ENCODE measurements around the gene PRRC2B. TPM values are rescaled to one million over a fixed set of nuclear protein-coding genes. Genes with fewer than 3 reads are reported as not detected.

PRRC2B gene
- total RNA-seq, 1 experiment from 2014 or later, result 170 TPM

DNA sequence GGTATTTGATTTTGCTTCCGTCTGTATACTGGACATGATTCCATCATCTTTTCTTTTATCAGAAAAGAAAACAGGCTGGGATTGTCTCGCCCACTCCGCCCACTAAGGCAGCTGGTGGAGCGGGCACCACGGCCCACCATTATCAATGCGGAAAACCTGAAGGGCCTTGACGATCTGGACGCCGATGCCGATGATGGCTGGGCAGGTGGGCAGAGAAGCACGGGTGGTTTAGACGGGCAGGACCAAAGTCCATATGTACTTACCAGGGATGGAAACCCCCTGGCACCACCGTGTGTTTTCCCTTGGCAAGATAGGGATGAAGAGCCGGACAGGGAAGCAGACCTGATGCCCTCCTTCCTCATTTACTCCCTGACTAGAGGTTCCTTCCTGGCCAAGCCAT is 53.7 kb downstream of the PRRC2B start:
- ChIA-PET RAD21 (ENCODE audit: low non-redundant PET in 1 of 2, low total read pairs in 2 of 2, uncharacterized antibody in 2 of 2, unreplicated experiment in 2 of 2) (no interaction called here), POLR2A (interaction anchor here (0.6 kb wide), 1 partner anchor 1317 kb away, joined by 3 read pairs; no protein-coding TSS in a partner anchor), CTCF (no interaction called here)
- BruUV-seq (replicated peaks), result no TSS peak
- TF ChIP-seq, protein P1, sequence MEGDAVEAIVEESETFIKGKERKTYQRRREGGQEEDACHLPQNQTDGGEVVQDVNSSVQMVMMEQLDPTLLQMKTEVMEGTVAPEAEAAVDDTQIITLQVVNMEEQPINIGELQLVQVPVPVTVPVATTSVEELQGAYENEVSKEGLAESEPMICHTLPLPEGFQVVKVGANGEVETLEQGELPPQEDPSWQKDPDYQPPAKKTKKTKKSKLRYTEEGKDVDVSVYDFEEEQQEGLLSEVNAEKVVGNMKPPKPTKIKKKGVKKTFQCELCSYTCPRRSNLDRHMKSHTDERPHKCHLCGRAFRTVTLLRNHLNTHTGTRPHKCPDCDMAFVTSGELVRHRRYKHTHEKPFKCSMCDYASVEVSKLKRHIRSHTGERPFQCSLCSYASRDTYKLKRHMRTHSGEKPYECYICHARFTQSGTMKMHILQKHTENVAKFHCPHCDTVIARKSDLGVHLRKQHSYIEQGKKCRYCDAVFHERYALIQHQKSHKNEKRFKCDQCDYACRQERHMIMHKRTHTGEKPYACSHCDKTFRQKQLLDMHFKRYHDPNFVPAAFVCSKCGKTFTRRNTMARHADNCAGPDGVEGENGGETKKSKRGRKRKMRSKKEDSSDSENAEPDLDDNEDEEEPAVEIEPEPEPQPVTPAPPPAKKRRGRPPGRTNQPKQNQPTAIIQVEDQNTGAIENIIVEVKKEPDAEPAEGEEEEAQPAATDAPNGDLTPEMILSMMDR (IDR thresholded peaks at IDR 0.05 in 2 of 3, conservative IDR thresholded peaks at IDR 0.05 in 1 of 3; ENCODE audit: borderline replicate concordance in 1 of 3, insufficient read depth in 1 of 3, low read depth in 2 of 3, low read length in 2 of 3), result no peak
- no peak for TF ChIP-seq REST (IDR thresholded peaks at IDR 0.05; ENCODE audit: low read depth)
- no peak for TF ChIP-seq ZFX (IDR thresholded peaks at IDR 0.05)
- TF ChIP-seq EGR1 (IDR thresholded peaks at IDR 0.05; ENCODE audit: low read depth), result no peak
- no peak for TF ChIP-seq SP1 (IDR thresholded peaks at IDR 0.05; ENCODE audit: low read depth)
- TF ChIP-seq ZBTB33 (IDR thresholded peaks at IDR 0.05; ENCODE audit: extremely low read depth, insufficient replicate concordance, low read length), result no peak
- no peak for TF ChIP-seq YY1 (IDR thresholded peaks at IDR 0.05; ENCODE audit: extremely low read depth, insufficient replicate concordance, low read depth, low read length)
- TF ChIP-seq ZNF274 (IDR thresholded peaks at IDR 0.05; ENCODE audit: low read depth, low read length), result no peak
- no peak for TF ChIP-seq POLR2A (IDR thresholded peaks at IDR 0.05; ENCODE audit: borderline replicate concordance, extremely low read depth, insufficient read depth, insufficient read length)
- TF ChIP-seq RAD21 (IDR thresholded peaks at IDR 0.05; ENCODE audit: low read depth), result no peak
- TF ChIP-seq ELF1 (IDR thresholded peaks at IDR 0.05; ENCODE audit: borderline replicate concordance, low read depth), result no peak
- TF ChIP-seq, protein P2, sequence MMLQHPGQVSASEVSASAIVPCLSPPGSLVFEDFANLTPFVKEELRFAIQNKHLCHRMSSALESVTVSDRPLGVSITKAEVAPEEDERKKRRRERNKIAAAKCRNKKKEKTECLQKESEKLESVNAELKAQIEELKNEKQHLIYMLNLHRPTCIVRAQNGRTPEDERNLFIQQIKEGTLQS (IDR thresholded peaks at IDR 0.05), result no peak
- no peak for TF ChIP-seq TCF7L2 (IDR thresholded peaks at IDR 0.05; ENCODE audit: borderline replicate concordance, extremely low read depth, insufficient read depth, insufficient read length)
- no peak for TF ChIP-seq SIN3A (IDR thresholded peaks at IDR 0.05; ENCODE audit: low read depth)
- Histone ChIP-seq H3K4me3 (replicated peaks in 1 of 2; ENCODE audit: low read depth in 1 of 2, low read length in 2 of 2) (no peak overlapping the region), H3K9ac (ENCODE audit: low read length) (no peak overlapping the region), H3K27me3 (ENCODE audit: insufficient read depth, low read length) (no peaks in the 10 kb centered on the region), H3K4me1 (ENCODE audit: control insufficient read depth in 1 of 2, insufficient read depth in 2 of 2, low read length in 2 of 2) (no peaks in the 10 kb centered on the region), H3K27ac (ENCODE audit: low read depth, low read length) (no peak overlapping the region), H3K9me2 (ENCODE audit: insufficient read depth) (no peaks in the 10 kb centered on the region), H4K20me1 (ENCODE audit: insufficient read depth) (peaks cover 12% of the 10 kb centered on the region; the same call in 1 of the 2 replicates), H3K4me2 (ENCODE audit: low read length) (no peak overlapping the region), H2AFZ (ENCODE audit: low read depth, low read length, poor library complexity, severe bottlenecking) (no peak overlapping the region), H3K79me2 (ENCODE audit: insufficient read depth, low read length) (peaks cover 75% of the 10 kb centered on the region), H3K9me3 (ENCODE audit: control insufficient read depth in 1 of 2, insufficient read depth in 1 of 2, low read depth in 1 of 2, low read length in 2 of 2) (no peaks in the 10 kb centered on the region), H3K36me3 (ENCODE audit: control insufficient read depth in 1 of 2, insufficient read depth in 2 of 2, low read length in 2 of 2) (peaks cover 35 to 54% of the 10 kb centered on the region in 2 experiments)
- intact Hi-C loops (cut with micrococcal nuclease), result no loop called here
- no peak for DNase-seq (ENCODE audit: low read depth, low spot score)
- ATAC-seq, result no peak

All from HCT116 (cell line).